ENCODE data around the gene CPVL.

CPVL gene

GRCh38 chr7:29146057-29146706 is at the start of gene CPVL:
Gene CPVL, minus strand, starts transcription at chr7:29146537. Its CDS starts 25,476 bp downstream, at chr7:29121061.
- DNase-seq, result no peak

- DNase-seq, result peak; percentile 79
These were observed 48.5 kb upstream of the CPVL start, which contains the start of gene CHN2 for GRCh38 chr7:29194594-29195427. Gene CHN2, plus strand, starts transcription at chr7:29194775.

- peak; percentile 28 for DNase-seq
These were observed 47.9 kb upstream of the CPVL start for GRCh38 chr7:29194206-29194593.

- peak; percentile 17 for DNase-seq
These were observed 47.2 kb upstream of the CPVL start for GRCh38 chr7:29193316-29194205.

- DNase-seq, result no peak
These were observed 46.5 kb upstream of the CPVL start for GRCh38 chr7:29192811-29193210.

- no peak for DNase-seq
These were observed 46.0 kb upstream of the CPVL start for GRCh38 chr7:29192323-29192722.

GRCh38 chr7:29190349-29191045 is 44.2 kb upstream of the CPVL start:
- DNase-seq, result no peak

GRCh38 chr7:29189743-29190201 is 43.4 kb upstream of the CPVL start:
- DNase-seq, result peak; percentile 79

- DNase-seq, result no peak
These were observed 39.3 kb upstream of the CPVL start for GRCh38 chr7:29185613-29186012.

- no peak for DNase-seq
These were observed 38.3 kb upstream of the CPVL start for GRCh38 chr7:29184599-29184998.

- DNase-seq, result no peak
These were observed 32.8 kb upstream of the CPVL start for GRCh38 chr7:29179115-29179514.

GRCh38 chr7:29177963-29178600 is 31.7 kb upstream of the CPVL start:
- peak; percentile 63 for DNase-seq

- no peak for DNase-seq
These were observed 27.1 kb upstream of the CPVL start for GRCh38 chr7:29173458-29173857.

GRCh38 chr7:29170781-29171180 is 24.4 kb upstream of the CPVL start:
- DNase-seq, result no peak

- no peak for DNase-seq
These were observed 21.4 kb upstream of the CPVL start for GRCh38 chr7:29167721-29168120.

- DNase-seq, result no peak
These were observed 17.5 kb upstream of the CPVL start for GRCh38 chr7:29163854-29164253.

GRCh38 chr7:29162577-29162976 is 16.2 kb upstream of the CPVL start:
- no peak for DNase-seq

GRCh38 chr7:29161231-29161630 is 14.9 kb upstream of the CPVL start:
- no peak for DNase-seq

GRCh38 chr7:29160080-29160479 is 13.7 kb upstream of the CPVL start:
- no peak for DNase-seq

GRCh38 chr7:29158795-29159423 is 12.6 kb upstream of the CPVL start:
- no peak for DNase-seq

GRCh38 chr7:29156907-29157452 is 10.6 kb upstream of the CPVL start:
- no peak for DNase-seq
